GM18520 (cell line): ENCODE results near the gene WDR26.
"Not testable (repeated sequence)": the region's sequence is repeated elsewhere in the genome, so short reads cannot be mapped to it uniquely, and the experiment has no call there.

Source experiments
- ATAC-seq: cut with Tn5 transposase; IDR thresholded peaks from one replicate; pipeline ENCODE4 v1.9.1; 2021; ENCODE audit not compliant: unreplicated experiment

The WDR26 gene

GRCh38 chr1:224352436-224353085, 82.0 kb downstream of the WDR26 start:
- not testable (repeated sequence) for ATAC-seq

GRCh38 chr1:224349716-224350115, 84.9 kb downstream of the WDR26 start:
- not testable (repeated sequence) for ATAC-seq

- ATAC-seq = no peak
Measured at GRCh38 chr1:224348137-224348536, 86.5 kb downstream of the WDR26 start.

- ATAC-seq = no peak
Measured at GRCh38 chr1:224343679-224344078, 90.9 kb downstream of the WDR26 start.

GRCh38 chr1:224340453-224341384, 93.9 kb downstream of the WDR26 start:
- ATAC-seq = not testable (repeated sequence)

GRCh38 chr1:224339442-224340033, 95.1 kb downstream of the WDR26 start:
- no peak for ATAC-seq

GRCh38 chr1:224338150-224338838, 96.3 kb downstream of the WDR26 start:
- no peak for ATAC-seq
